Measurements from ENCODE around the gene CDH23.
A peak's percentile ranks its signal among the peaks of the same experiment; 100 is the strongest.

CDH23 gene

GRCh38 chr10:71512761-71513539 lies 116.2 kb downstream of the CDH23 start:
- H3K27ac ChIP-seq (ENCODE audit: poor library complexity, severe bottlenecking), result no peak overlapping the region
- H3K9me3 ChIP-seq (ENCODE audit: severe bottlenecking), result no peaks in the 10 kb centered on the region
- peak; percentile 33 for DNase-seq (ENCODE audit: low spot score)
- peak; percentile 46 for ATAC-seq (ENCODE audit: low read depth)
- H3K27me3 ChIP-seq (ENCODE audit: insufficient read depth, poor library complexity, severe bottlenecking), result no peaks in the 10 kb centered on the region
- H3K4me3 ChIP-seq (ENCODE audit: severe bottlenecking), result no peak overlapping the region
- peaks cover 5% of the 10 kb centered on the region for H3K4me1 ChIP-seq (ENCODE audit: insufficient read depth, poor library complexity, severe bottlenecking)
- no peak for TF ChIP-seq CTCF (IDR thresholded peaks at IDR 0.05; ENCODE audit: poor library complexity, severe bottlenecking)
- H3K36me3 ChIP-seq (ENCODE audit: low read depth), result no peaks in the 10 kb centered on the region

DNA sequence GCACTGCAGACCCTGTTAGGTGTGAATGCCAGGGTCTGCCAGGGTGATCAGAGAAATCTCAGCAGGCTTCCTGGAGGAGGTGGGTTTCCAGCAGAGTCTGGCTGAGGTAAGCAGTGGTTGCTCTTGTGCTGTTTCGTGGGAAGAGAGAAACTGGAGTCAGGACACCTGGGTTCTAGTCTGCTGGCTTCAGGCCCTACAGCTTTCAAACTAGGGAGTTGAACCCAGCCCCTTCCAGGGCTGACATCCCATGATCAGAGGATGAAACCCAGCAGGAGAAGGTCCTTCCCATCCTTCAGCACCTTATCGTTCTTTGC lies 116.8 kb downstream of the CDH23 start:
- H3K4me1 ChIP-seq (ENCODE audit: insufficient read depth, poor library complexity, severe bottlenecking), result peaks cover 5% of the 10 kb centered on the region
- DNase-seq (ENCODE audit: low spot score), result no peak
- no peaks in the 10 kb centered on the region for H3K36me3 ChIP-seq (ENCODE audit: low read depth)
- H3K27me3 ChIP-seq (ENCODE audit: insufficient read depth, poor library complexity, severe bottlenecking), result no peaks in the 10 kb centered on the region
- no peak for TF ChIP-seq CTCF (IDR thresholded peaks at IDR 0.05; ENCODE audit: poor library complexity, severe bottlenecking)
- no peak overlapping the region for H3K4me3 ChIP-seq (ENCODE audit: severe bottlenecking)
- no peak overlapping the region for H3K27ac ChIP-seq (ENCODE audit: poor library complexity, severe bottlenecking)
- no peak for ATAC-seq (ENCODE audit: low read depth)
- H3K9me3 ChIP-seq (ENCODE audit: severe bottlenecking), result no peaks in the 10 kb centered on the region

DNA sequence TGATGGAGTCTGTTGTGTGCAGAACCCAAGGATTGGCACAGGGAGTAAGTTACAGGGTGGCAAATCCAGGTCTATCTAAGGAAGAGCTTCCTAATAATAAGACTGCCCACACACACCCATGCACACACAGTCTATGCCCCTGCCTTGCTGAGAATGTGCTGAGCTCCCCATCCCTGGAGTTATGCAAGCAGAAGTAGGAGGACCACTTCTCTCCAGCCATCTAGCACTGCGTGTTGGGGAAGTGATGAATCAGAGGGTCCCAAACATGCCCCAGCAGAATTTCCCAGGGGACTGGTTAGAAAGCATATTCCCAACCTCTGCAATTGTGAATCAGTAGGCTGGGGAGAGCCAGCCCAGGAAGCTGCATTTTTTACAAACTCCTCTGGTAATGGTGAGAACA lies 117.2 kb downstream of the CDH23 start:
- no peak overlapping the region for H3K27ac ChIP-seq (ENCODE audit: poor library complexity, severe bottlenecking)
- ATAC-seq (ENCODE audit: low read depth), result no peak
- peaks cover 5% of the 10 kb centered on the region for H3K4me1 ChIP-seq (ENCODE audit: insufficient read depth, poor library complexity, severe bottlenecking)
- no peaks in the 10 kb centered on the region for H3K27me3 ChIP-seq (ENCODE audit: insufficient read depth, poor library complexity, severe bottlenecking)
- no peaks in the 10 kb centered on the region for H3K9me3 ChIP-seq (ENCODE audit: severe bottlenecking)
- H3K4me3 ChIP-seq (ENCODE audit: severe bottlenecking), result no peak overlapping the region
- DNase-seq (ENCODE audit: low spot score), result no peak
- TF ChIP-seq CTCF (IDR thresholded peaks at IDR 0.05; ENCODE audit: poor library complexity, severe bottlenecking), result no peak
- no peaks in the 10 kb centered on the region for H3K36me3 ChIP-seq (ENCODE audit: low read depth)

- H3K9me3 ChIP-seq (ENCODE audit: severe bottlenecking), result no peaks in the 10 kb centered on the region
- ATAC-seq (ENCODE audit: low read depth) (no peak), DNase-seq (ENCODE audit: low spot score) (no peak)
- H3K36me3 ChIP-seq (ENCODE audit: low read depth), result no peaks in the 10 kb centered on the region
- peaks cover 5% of the 10 kb centered on the region for H3K4me1 ChIP-seq (ENCODE audit: insufficient read depth, poor library complexity, severe bottlenecking)
- no peaks in the 10 kb centered on the region for H3K27me3 ChIP-seq (ENCODE audit: insufficient read depth, poor library complexity, severe bottlenecking)
- H3K27ac ChIP-seq (ENCODE audit: poor library complexity, severe bottlenecking), result no peak overlapping the region
- no peak for TF ChIP-seq CTCF (IDR thresholded peaks at IDR 0.05; ENCODE audit: poor library complexity, severe bottlenecking)
- H3K4me3 ChIP-seq (ENCODE audit: severe bottlenecking), result no peak overlapping the region
These were observed 118.9 kb downstream of the CDH23 start for GRCh38 chr10:71515531-71516172.

- TF ChIP-seq CTCF (IDR thresholded peaks at IDR 0.05; ENCODE audit: poor library complexity, severe bottlenecking), result no peak
- ATAC-seq (ENCODE audit: low read depth) (0 out of 3 replicates have a peak, but pooled peaks have one; percentile 20), DNase-seq (ENCODE audit: low spot score) (no peak)
- Histone ChIP-seq H3K9me3 (ENCODE audit: severe bottlenecking) (no peaks in the 10 kb centered on the region), H3K4me3 (ENCODE audit: severe bottlenecking) (no peak overlapping the region), H3K36me3 (ENCODE audit: low read depth) (no peaks in the 10 kb centered on the region), H3K27me3 (ENCODE audit: insufficient read depth, poor library complexity, severe bottlenecking) (no peaks in the 10 kb centered on the region), H3K4me1 (ENCODE audit: insufficient read depth, poor library complexity, severe bottlenecking) (peaks cover 5% of the 10 kb centered on the region), H3K27ac (ENCODE audit: poor library complexity, severe bottlenecking) (no peak overlapping the region)
These were observed 120.2 kb downstream of the CDH23 start for GRCh38 chr10:71516890-71517289.
